Thyroid gland (tissue), 4 donors: ENCODE measurements around the gene TXK.

ENCODE experiments used
- CTCF ChIP-seq, 6 experiments: fragments of 200-600 bp in 3 of 6; fragments of 450-650 bp in 3 of 6; sonication (generic) in 3 of 6; IDR thresholded peaks; one replicate each; pipeline ENCODE4 v1.5.1; 2016 to 2019; ENCODE audit warnings: antibody characterized with exemption in 6 of 6, mild to moderate bottlenecking in 2 of 6, inconsistent platforms in 1 of 6, moderate library complexity in 1 of 6
- POLR2A ChIP-seq, 2 donors: fragments of 450-650 bp; IDR thresholded peaks; one replicate each; pipeline ENCODE4 v1.6.1; 2017; ENCODE audit warnings: antibody characterized with exemption in 2 of 2, mild to moderate bottlenecking in 2 of 2, moderate library complexity in 1 of 2

GRCh38 chr4:48108309-48109073 lies 25.6 kb downstream of the TXK start:
- no peak for TF ChIP-seq POLR2A (IDR thresholded peaks at IDR 0.05)
- TF ChIP-seq CTCF (IDR thresholded peaks at IDR 0.05), result no peak
